Heart left ventricle (tissue), 16 donors: ENCODE results near the gene XRN2. TPM values are rescaled to one million over a fixed set of nuclear protein-coding genes. Genes with fewer than 3 reads are reported as not detected.

ENCODE experiments used
- ATAC-seq, 4 donors: fragments of 200-7000 bp; cut with Tn5 transposase; one replicate each; pipeline ENCODE4 v1.9.1; 2020 to 2022; ENCODE audit warnings: moderate library complexity in 4 of 4, mild to moderate bottlenecking in 3 of 4, moderate number of reproducible peaks in 1 of 4
- DNase-seq, 5 donors: peaks; one replicate each; pipeline ENCODE4 v3.0.0-alpha.2; 2020
- H3K27ac ChIP-seq, 12 donors: fragments of 200-600 bp; sonication (generic) in 4 of 12; one replicate each; pipeline versions ENCODE4 v1.5.0 to v1.8.0; 2016 to 2022; ENCODE audit warnings: mild to moderate bottlenecking in 2 of 12
- H3K27me3 ChIP-seq, 9 donors: fragments of 200-600 bp; sonication (generic) in 2 of 9; one replicate each; pipeline versions ENCODE4 v1.5.1 to v1.8.0; 2016 to 2022; ENCODE audit warnings: mild to moderate bottlenecking in 3 of 9
- H3K36me3 ChIP-seq, 9 donors: fragments of 200-600 bp; sonication (generic) in 2 of 9; one replicate each; pipeline versions ENCODE4 v1.5.0 to v1.8.0; 2018 to 2022; ENCODE audit warnings: mild to moderate bottlenecking in 2 of 9
- H3K4me1 ChIP-seq, 12 donors: fragments of 200-600 bp; sonication (generic) in 4 of 12; one replicate each; pipeline versions ENCODE4 v1.5.0 to v1.8.0; 2016 to 2022; ENCODE audit warnings: mild to moderate bottlenecking in 3 of 12
- H3K4me3 ChIP-seq, 12 donors: fragments of 200-600 bp; sonication (generic) in 4 of 12; one replicate each; pipeline versions ENCODE4 v1.5.0 to v1.8.0; 2017 to 2022; ENCODE audit warnings: mild to moderate bottlenecking in 9 of 12, moderate library complexity in 4 of 12
- H3K9me3 ChIP-seq, 12 donors: fragments of 200-600 bp; sonication (generic) in 4 of 12; one replicate each; pipeline versions ENCODE4 v1.5.0 to v1.8.0; 2016 to 2022; ENCODE audit warnings: mild to moderate bottlenecking in 1 of 12
- CTCF ChIP-seq, 12 donors: fragments of 200-600 bp; sonication (generic) in 4 of 12; IDR thresholded peaks; one replicate each; pipeline versions ENCODE4 v1.5.0 to v1.8.0; 2018 to 2022; ENCODE audit warnings: antibody characterized with exemption in 12 of 12, mild to moderate bottlenecking in 5 of 12
- POLR2A ChIP-seq, 2 donors: fragments of 450-650 bp; IDR thresholded peaks; one replicate each; pipeline ENCODE4 v1.6.1; 2017; ENCODE audit warnings: antibody characterized with exemption in 2 of 2, mild to moderate bottlenecking in 2 of 2, moderate library complexity in 2 of 2
- WGBS, 4 donors: extraction: QIAGEN DNeasy Blood & Tissue Kit in 2 of 4; methylation state at CpG; one replicate each; pipeline versions ENCODE4 v1.1.5 to v1.1.7; 2013 to 2018; 5-methylcytosine and 5-hydroxymethylcytosine counted together
- intact Hi-C, 10 donors: fragments of 100-400 bp; cut with DNase I; formaldehyde crosslinking; loops; one replicate each; pipeline versions ENCODE4 v1.11.1 to v1.14.2; 2022
- polyA plus RNA-seq, 2 donors: library from polyadenylated mRNA; stranded (reverse); fragments of 200-250 nt; gene quantifications; one replicate each; pipeline ENCODE4 v1.2.3, GENCODE V29; 2013
- total RNA-seq, 9 donors: library from RNA; depleted of rRNA in 2 of 9; stranded (reverse); fragments of >200 nt in 2 of 9; fragmentation: NEBNext Ultra II Directional in 3 of 9; extraction: Animal tissue kit (Norgen Biotek cat#: 25700) in 3 of 9; gene quantifications; one replicate each; pipeline versions ENCODE4 v1.1.0 to v1.2.4, GENCODE V29; 2016 to 2023
- donor health status: ischemic (EF 13 %, LVEDD 7.1; RV severe dilation, severe dysfunction).
- donor health status: healthy with polysubstance abuse.
- donor health status: DM: no; HTN: yes; CAD: no.
- donor health status: DM: no; HTN: no; CAD: no.
- donor health status: ischemic (EF 25% LVEDD 6.9; RV normal size, moderate dysfunction).
- donor health status: ischemic (EF 25% LVEDD 5.7; RV mildly dilated, moderate dysfunction).
- donor health status: healthy.
- donor health status: DM: yes; HTN: yes; CAD: no.
- donor health status: ischemic (EF 35%, LVEDD 5.7; RV mildly dilated, moderate dysfunction).
- donor health status: nonischemic (EF 11% LVEDD 7.7; RV severe dilation, severe dysfunction).
- donor health status: DM: yes; HTN: yes; CAD: no.
- donor health status: PGD.
- donor health status: ischemic (EF 29% LVEDD 5.4; RV normal size, mild dysfunction).
- donor health status: nonischemic (EF 23%, LVEDD 6.1; RV moderate dilation, normal function).

The XRN2 gene
- total and polyA plus RNA-seq, 11 donors = 6.2 to 48.3 (median 33.2) TPM

GRCh38 chr20:21380711-21381110, 77.6 kb downstream of the XRN2 start:
- DNase-seq (no peak), ATAC-seq (no peak)
- 82 to 94% (median 86%) methylated on average over 2 of the region's 2 CpGs for WGBS, 4 donors
- Histone ChIP-seq H3K4me3 (no peak overlapping the region), H3K27me3 (no peaks in the 10 kb centered on the region), H3K36me3 (peaks cover 0 to 88% (median 60%) of the 10 kb centered on the region in 9 donors), H3K9me3 (no peaks in the 10 kb centered on the region), H3K27ac (no peak overlapping the region), H3K4me1 (no peaks in the 10 kb centered on the region)
- intact Hi-C loops = loop anchor here in 2 of 10 donors (10.0 kb wide), 2 partner anchors 86 to 256 kb away; partner anchors contain the start of gene KIZ (in 1 of the 2)
- no peak for TF ChIP-seq POLR2A (IDR thresholded peaks at IDR 0.05)
- no peak for TF ChIP-seq CTCF (IDR thresholded peaks at IDR 0.05)

GRCh38 chr20:21381619-21382018, 78.5 kb downstream of the XRN2 start:
- no peaks in the 10 kb centered on the region for H3K27me3 ChIP-seq
- no peaks in the 10 kb centered on the region for H3K9me3 ChIP-seq
- 94 to 100% (median 97%) methylated on average over 1 of the region's 1 CpG for WGBS, 4 donors
- H3K36me3 ChIP-seq = peaks cover 0 to 88% (median 69%) of the 10 kb centered on the region in 9 donors
- H3K4me1 ChIP-seq = no peaks in the 10 kb centered on the region
- no peak overlapping the region for H3K4me3 ChIP-seq
- intact Hi-C loops = loop anchor here in 2 of 10 donors (10.0 kb wide), 2 partner anchors 87 to 257 kb away; partner anchors contain the start of gene KIZ (in 1 of the 2)
- no peak for TF ChIP-seq CTCF (IDR thresholded peaks at IDR 0.05)
- no peak for TF ChIP-seq POLR2A (IDR thresholded peaks at IDR 0.05)
- ATAC-seq = no peak
- no peak overlapping the region for H3K27ac ChIP-seq
- DNase-seq = no peak

GRCh38 chr20:21384308-21384892, 81.3 kb downstream of the XRN2 start:
- 95 to 98% (median 97%) methylated on average over 5 of the region's 5 CpGs for WGBS, 4 donors

GRCh38 chr20:21386111-21386510, 83.0 kb downstream of the XRN2 start:
- DNase-seq (no peak), ATAC-seq (no peak)
- no peaks in the 10 kb centered on the region for H3K9me3 ChIP-seq
- H3K4me3 ChIP-seq = no peak overlapping the region
- no peaks in the 10 kb centered on the region for H3K4me1 ChIP-seq
- intact Hi-C loops = loop anchor here in 2 of 10 donors (10.0 kb wide), 2 partner anchors 91 to 261 kb away; partner anchors contain the start of gene KIZ (in 1 of the 2)
- 95 to 100% (median 96%) methylated on average over 5 of the region's 5 CpGs for WGBS, 4 donors
- peaks cover 0 to 6% (median under 1%) of the 10 kb centered on the region in 9 donors for H3K27me3 ChIP-seq
- TF ChIP-seq CTCF (IDR thresholded peaks at IDR 0.05) (no peak), POLR2A (IDR thresholded peaks at IDR 0.05) (no peak)
- no peak overlapping the region for H3K27ac ChIP-seq
- H3K36me3 ChIP-seq = peaks cover 0 to 94% (median 82%) of the 10 kb centered on the region in 9 donors

More at GRCh38 chr20:21384308-21384892, 81.3 kb downstream of the XRN2 start:
- TF ChIP-seq POLR2A (IDR thresholded peaks at IDR 0.05) = no peak
- Histone ChIP-seq H3K27ac (no peak overlapping the region), H3K27me3 (no peaks in the 10 kb centered on the region), H3K36me3 (peaks cover 0 to 98% (median 88%) of the 10 kb centered on the region in 9 donors), H3K4me3 (no peak overlapping the region), H3K9me3 (no peaks in the 10 kb centered on the region), H3K4me1 (no peaks in the 10 kb centered on the region)
- intact Hi-C loops = loop anchor here in 2 of 10 donors (10.0 kb wide), 2 partner anchors 90 to 260 kb away; partner anchors contain the start of gene KIZ (in 1 of the 2)
- DNase-seq = no peak
- ATAC-seq = no peak
